Fibroblast of lung (primary cell): Measurements from ENCODE around the gene IL20RA. TPM values are rescaled to one million over a fixed set of nuclear protein-coding genes. Genes with fewer than 3 reads are reported as not detected.

Source experiments
- DNase-seq, 2 donors: peaks; one replicate each; pipeline versions ENCODE4 v3.0.0 to v3.0.0-alpha.2; 2010; ENCODE audit warnings: low read depth in 2 of 2
- H2AFZ ChIP-seq: 2 replicates; pipeline ENCODE4 v1.5.1; 2012; ENCODE audit warnings: low read length, control low read depth, inconsistent platforms
- H3K27ac ChIP-seq: 2 replicates; pipeline ENCODE4 v1.5.1; 2011; ENCODE audit warnings: low read length, control low read depth; ENCODE audit not compliant: insufficient read depth
- H3K27me3 ChIP-seq: 2 replicates; pipeline ENCODE4 v1.5.1; 2011; ENCODE audit warnings: mild to moderate bottlenecking, low read length; ENCODE audit not compliant: control insufficient read depth, insufficient read depth
- H3K36me3 ChIP-seq: 2 replicates; pipeline ENCODE4 v1.5.1; 2011; ENCODE audit warnings: low read length; ENCODE audit not compliant: control insufficient read depth, insufficient read depth
- H3K4me1 ChIP-seq: 2 replicates; pipeline ENCODE4 v1.5.1; 2011; ENCODE audit warnings: low read length; ENCODE audit not compliant: control insufficient read depth, insufficient read depth; ENCODE audit errors: extremely low read depth
- H3K4me2 ChIP-seq: 2 replicates; pipeline ENCODE4 v1.5.1; 2011; ENCODE audit warnings: low read length, control low read depth; ENCODE audit not compliant: insufficient read depth; ENCODE audit errors: extremely low read depth
- H3K4me3 ChIP-seq, 4 experiments: fragments of 200-600 bp in 1 of 4; sonication (generic) in 1 of 4; replicated peaks in 1 of 4; 2 replicates each; pipeline ENCODE4 v1.5.1; 2011 to 2016; ENCODE audit warnings: low read length in 4 of 4, low read depth in 3 of 4, mild to moderate bottlenecking in 3 of 4, control low read depth in 2 of 4, inconsistent platforms in 1 of 4, mixed read lengths in 1 of 4; ENCODE audit not compliant: insufficient read depth in 1 of 4; ENCODE audit errors: control extremely low read depth in 1 of 4
- H3K79me2 ChIP-seq: 2 replicates; pipeline ENCODE4 v1.5.1; 2012; ENCODE audit warnings: mild to moderate bottlenecking, low read length, inconsistent platforms; ENCODE audit not compliant: control insufficient read depth, insufficient read depth
- H3K9ac ChIP-seq: 2 replicates; pipeline ENCODE4 v1.5.1; 2011; ENCODE audit warnings: mild to moderate bottlenecking, low read length, control low read depth; ENCODE audit not compliant: insufficient read depth
- H3K9me3 ChIP-seq: 2 replicates; pipeline ENCODE4 v1.5.1; 2012; ENCODE audit warnings: low read depth, low read length; ENCODE audit not compliant: control insufficient read depth, insufficient read depth
- H4K20me1 ChIP-seq: 2 replicates; pipeline ENCODE4 v1.5.1; 2011; ENCODE audit warnings: low read length; ENCODE audit not compliant: control insufficient read depth, insufficient read depth; ENCODE audit errors: extremely low read depth
- EZH2 ChIP-seq: IDR thresholded peaks from 2 replicates; pipeline ENCODE4 v1.5.1; 2012; ENCODE audit warnings: low read length, control low read depth, mild to moderate bottlenecking; ENCODE audit errors: missing control alignments
- polyA plus RNA-seq, 2 donors: library from polyadenylated mRNA; depleted of rRNA in 1 of 2; stranded (reverse) in 1 of 2; unstranded in 1 of 2; fragments of >200 nt; gene quantifications; 2 replicates each; pipeline ENCODE4 v1.2.1, GENCODE V29; 2011 to 2012; ENCODE audit warnings: missing spikeins in 1 of 2
- total RNA-seq: library from RNA; depleted of rRNA; stranded (reverse); fragments of >200 nt; gene quantifications from 2 replicates; pipeline ENCODE4 v1.2.1, GENCODE V29; 2014
- TF ChIP-seq, protein P1 (sequence below), 2 donors: IDR thresholded peaks in 1 of 2; conservative IDR thresholded peaks in 1 of 2; 1 replicate in 1 of 2; 2 replicates in 1 of 2; pipeline ENCODE4 v1.5.1; 2011 to 2012; ENCODE audit warnings: low read length in 2 of 2, control low read depth in 1 of 2, inconsistent platforms in 1 of 2, low read depth in 1 of 2, mild to moderate bottlenecking in 1 of 2

The IL20RA gene
- total and polyA plus RNA-seq, 2 donors (not counting 1 experiment from before 2014, with no cell fraction given) = 0.10 to 0.33 TPM

DNA sequence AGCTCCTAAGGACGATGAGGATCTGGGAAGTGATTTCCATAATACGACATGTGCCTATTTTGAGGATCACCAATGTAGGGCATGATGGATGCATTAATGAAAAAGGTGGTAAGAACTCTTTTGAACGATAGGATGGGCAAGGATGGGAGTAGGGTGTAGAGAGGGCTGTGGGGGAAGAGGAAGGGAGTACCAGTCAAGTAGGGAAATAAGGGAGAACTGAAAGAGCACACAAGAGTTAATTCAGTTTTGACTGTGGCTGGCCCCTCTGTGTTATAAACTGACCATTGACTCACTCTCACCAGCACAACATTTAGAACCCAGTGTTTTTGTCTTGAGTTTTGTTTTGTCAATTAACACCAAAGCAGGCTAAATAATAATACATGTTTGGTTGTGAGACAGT lies 89.6 kb downstream of the IL20RA start:
- H3K27ac ChIP-seq = no peak overlapping the region
- H4K20me1 ChIP-seq = no peaks in the 10 kb centered on the region
- H3K27me3 ChIP-seq = no peaks in the 10 kb centered on the region
- no peak overlapping the region for H2AFZ ChIP-seq
- no peak for DNase-seq
- no peaks in the 10 kb centered on the region for H3K36me3 ChIP-seq
- no peaks in the 10 kb centered on the region for H3K4me1 ChIP-seq
- H3K4me2 ChIP-seq = no peak overlapping the region
- H3K9ac ChIP-seq = no peak overlapping the region
- TF ChIP-seq, protein P1, sequence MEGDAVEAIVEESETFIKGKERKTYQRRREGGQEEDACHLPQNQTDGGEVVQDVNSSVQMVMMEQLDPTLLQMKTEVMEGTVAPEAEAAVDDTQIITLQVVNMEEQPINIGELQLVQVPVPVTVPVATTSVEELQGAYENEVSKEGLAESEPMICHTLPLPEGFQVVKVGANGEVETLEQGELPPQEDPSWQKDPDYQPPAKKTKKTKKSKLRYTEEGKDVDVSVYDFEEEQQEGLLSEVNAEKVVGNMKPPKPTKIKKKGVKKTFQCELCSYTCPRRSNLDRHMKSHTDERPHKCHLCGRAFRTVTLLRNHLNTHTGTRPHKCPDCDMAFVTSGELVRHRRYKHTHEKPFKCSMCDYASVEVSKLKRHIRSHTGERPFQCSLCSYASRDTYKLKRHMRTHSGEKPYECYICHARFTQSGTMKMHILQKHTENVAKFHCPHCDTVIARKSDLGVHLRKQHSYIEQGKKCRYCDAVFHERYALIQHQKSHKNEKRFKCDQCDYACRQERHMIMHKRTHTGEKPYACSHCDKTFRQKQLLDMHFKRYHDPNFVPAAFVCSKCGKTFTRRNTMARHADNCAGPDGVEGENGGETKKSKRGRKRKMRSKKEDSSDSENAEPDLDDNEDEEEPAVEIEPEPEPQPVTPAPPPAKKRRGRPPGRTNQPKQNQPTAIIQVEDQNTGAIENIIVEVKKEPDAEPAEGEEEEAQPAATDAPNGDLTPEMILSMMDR (conservative IDR thresholded peaks at IDR 0.05 in 1 of 2, IDR thresholded peaks at IDR 0.05 in 1 of 2; ENCODE audit: low read depth in 1 of 2, low read length in 2 of 2) = no peak
- TF ChIP-seq EZH2 = no peak
- H3K9me3 ChIP-seq = no peaks in the 10 kb centered on the region
- no peak overlapping the region for H3K4me3 ChIP-seq
- no peaks in the 10 kb centered on the region for H3K79me2 ChIP-seq

GRCh38 chr6:136952714-136953260 lies 92.0 kb downstream of the IL20RA start:
- H3K79me2 ChIP-seq = no peaks in the 10 kb centered on the region
- no peak overlapping the region for H2AFZ ChIP-seq
- H3K36me3 ChIP-seq = no peaks in the 10 kb centered on the region
- no peak overlapping the region for H3K27ac ChIP-seq
- TF ChIP-seq EZH2 = no peak
- TF ChIP-seq, protein P1 (conservative IDR thresholded peaks at IDR 0.05 in 1 of 2, IDR thresholded peaks at IDR 0.05 in 1 of 2; ENCODE audit: low read depth in 1 of 2, low read length in 2 of 2) = no peak
- no peak overlapping the region for H3K9ac ChIP-seq
- no peaks in the 10 kb centered on the region for H4K20me1 ChIP-seq
- H3K9me3 ChIP-seq = no peaks in the 10 kb centered on the region
- DNase-seq = peak in 1 of 2 donors; percentile 3
- H3K4me1 ChIP-seq = no peaks in the 10 kb centered on the region
- no peaks in the 10 kb centered on the region for H3K27me3 ChIP-seq
- H3K4me3 ChIP-seq = no peak overlapping the region
- no peak overlapping the region for H3K4me2 ChIP-seq

DNA sequence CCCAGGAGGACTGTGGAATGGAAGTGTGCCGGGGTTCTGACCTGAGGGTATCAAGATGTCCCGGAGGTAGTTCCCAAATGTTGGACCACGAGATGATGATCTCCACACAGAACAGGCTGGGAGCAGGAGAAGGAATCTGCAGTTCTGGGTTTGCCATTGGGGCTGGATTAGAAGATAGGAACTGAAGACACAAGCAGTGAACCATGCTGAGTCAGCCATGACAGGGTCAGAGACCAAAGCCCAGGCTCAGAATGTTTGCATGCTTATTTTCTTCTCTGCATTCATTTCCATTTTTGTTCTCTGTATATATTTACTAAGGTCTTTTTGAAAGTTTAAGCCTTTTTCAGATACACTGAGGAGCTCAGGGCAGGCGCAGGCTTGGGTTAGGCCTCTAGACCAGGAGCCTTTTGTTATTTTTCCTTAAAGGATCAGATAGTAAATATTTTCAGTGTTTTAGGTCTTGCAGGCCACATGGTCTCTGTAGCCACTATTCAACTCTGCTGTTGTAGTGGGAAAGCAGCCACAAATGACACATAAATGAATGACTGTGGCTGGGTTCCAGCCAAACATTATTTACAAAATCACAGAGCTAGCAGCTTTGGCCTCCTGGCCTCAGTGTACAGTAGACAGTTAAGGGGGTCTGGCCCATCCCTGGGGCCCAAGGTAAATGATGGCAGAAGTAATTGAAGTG lies 94.2 kb downstream of the IL20RA start:
- TF ChIP-seq, protein P1 (conservative IDR thresholded peaks at IDR 0.05 in 1 of 2, IDR thresholded peaks at IDR 0.05 in 1 of 2; ENCODE audit: low read depth in 1 of 2, low read length in 2 of 2) = no peak
- no peak for TF ChIP-seq EZH2
- Histone ChIP-seq H2AFZ (no peak overlapping the region), H3K79me2 (no peaks in the 10 kb centered on the region), H3K27me3 (no peaks in the 10 kb centered on the region), H3K4me3 (no peak overlapping the region), H3K9ac (no peak overlapping the region), H4K20me1 (no peaks in the 10 kb centered on the region), H3K27ac (no peak overlapping the region), H3K9me3 (no peaks in the 10 kb centered on the region), H3K4me2 (no peak overlapping the region), H3K36me3 (no peaks in the 10 kb centered on the region), H3K4me1 (no peaks in the 10 kb centered on the region)
- no peak for DNase-seq

Other genes with a start within 250 kb of the IL20RA start
- gene PEX7, start 222.4 kb downstream of the IL20RA start, total RNA-seq = 8.7 and 18.0 TPM in 2 replicates
- gene PEX7, start 222.4 kb downstream of the IL20RA start, polyA plus RNA-seq = 9.3 and 10.2 TPM in 2 replicates
- not detected in 2 replicates for gene SLC35D3, start 122.7 kb downstream of the IL20RA start, total RNA-seq
- not detected in 2 replicates for gene SLC35D3, start 122.7 kb downstream of the IL20RA start, polyA plus RNA-seq
- not detected in 2 replicates for gene IL22RA2, start 128.7 kb upstream of the IL20RA start, total RNA-seq
- not detected in 2 replicates for gene IL22RA2, start 128.7 kb upstream of the IL20RA start, polyA plus RNA-seq
- 102 and 123 TPM in 2 replicates for gene IFNGR1, start 174.4 kb upstream of the IL20RA start, total RNA-seq
- 37.8 and 55.9 TPM in 2 replicates for gene IFNGR1, start 174.4 kb upstream of the IL20RA start, polyA plus RNA-seq